Activated CD4-positive, alpha-beta T cell treated with anti-CD3 and anti-CD28 coated beads, Interleukin-2, amount 50 U/mL, for 1 hour (primary cell): Measurements from ENCODE around the gene CPSF7.

Experiments used
- DNase-seq: peaks from one replicate; pipeline ENCODE4 v3.0.0-alpha.2; 2020

CPSF7 gene

DNA sequence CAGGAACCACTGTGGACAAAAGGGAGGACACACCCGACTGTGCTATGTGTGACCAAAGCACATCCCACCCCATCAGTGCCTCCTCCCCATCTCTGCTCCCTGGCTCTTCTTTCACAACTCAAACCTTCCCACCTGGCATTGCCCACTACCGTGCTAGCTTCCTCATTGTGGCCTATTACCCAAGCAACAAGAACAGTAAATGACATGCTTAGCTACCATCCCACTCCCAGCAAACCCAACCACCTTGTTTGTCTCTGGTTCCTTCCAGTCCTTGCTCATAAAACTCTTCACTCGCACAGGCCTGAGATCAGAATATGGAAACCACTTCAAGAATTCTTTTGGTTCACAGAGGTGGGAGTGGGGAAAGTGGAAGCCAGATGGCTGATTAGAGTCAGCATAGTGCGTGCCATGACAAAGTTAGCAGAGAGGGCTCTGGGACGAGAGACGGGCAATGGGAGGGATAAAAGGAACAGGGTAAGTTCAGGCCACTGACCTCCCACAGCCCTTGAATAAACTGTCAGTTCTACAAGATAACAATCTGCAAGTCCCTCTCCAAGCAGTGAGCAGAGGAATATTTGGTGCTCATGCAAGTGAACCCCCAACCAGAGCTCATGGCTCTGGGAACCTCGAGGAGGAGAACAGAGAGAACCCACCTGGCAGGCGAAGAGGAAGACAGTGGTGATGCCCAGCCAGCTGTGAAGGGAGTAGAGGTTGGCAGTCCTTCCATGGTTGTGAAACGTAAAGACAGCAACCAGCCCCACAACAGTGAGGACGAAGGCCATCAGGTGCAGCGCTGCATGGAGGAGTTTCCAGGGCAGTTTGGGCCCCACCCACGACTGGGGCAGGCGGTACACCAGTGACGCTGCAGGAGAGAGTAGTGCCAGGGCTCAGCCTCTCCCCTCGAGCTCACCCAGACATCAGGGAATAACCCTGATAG, 76.4 kb downstream of the CPSF7 start:
- DNase-seq, result no peak
